Measurements from ENCODE around the gene TTC38. TPM values are rescaled to one million over a fixed set of nuclear protein-coding genes. Genes with fewer than 3 reads are reported as not detected.

TTC38 gene
- total RNA-seq, 1 experiment from 2014 or later: 26.8 TPM

DNA sequence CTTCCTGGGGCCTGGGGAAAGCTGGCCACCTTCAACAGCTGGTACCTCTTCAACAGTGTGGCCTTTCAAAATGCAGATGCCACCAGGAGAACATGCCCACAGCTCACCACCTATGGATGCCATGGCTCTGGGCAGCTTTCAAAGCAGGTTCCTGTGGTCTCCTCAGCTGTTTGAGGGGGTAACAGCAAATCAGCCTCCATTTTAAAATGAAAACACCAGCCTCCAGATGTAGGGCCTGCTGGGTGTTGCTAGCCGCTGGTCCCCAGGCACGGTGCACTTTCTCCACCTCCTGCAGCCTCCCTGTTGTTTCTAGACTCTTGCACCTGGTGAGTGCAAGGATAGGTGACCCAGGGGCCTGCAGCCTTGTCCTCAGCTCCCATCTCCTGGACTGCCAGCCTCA is 27.7 kb upstream of the TTC38 start:
- H4K20me1 ChIP-seq (ENCODE audit: low read length): no peaks in the 10 kb centered on the region
- ATAC-seq (no peak), DNase-seq (no peak)
- no TSS peak for BruUV-seq (replicated peaks)
- H3K79me2 ChIP-seq (ENCODE audit: low read length): no peaks in the 10 kb centered on the region
- H3K4me3 ChIP-seq (ENCODE audit: low read length): no peak overlapping the region
- no peak overlapping the region for H3K4me2 ChIP-seq (ENCODE audit: low read length)
- H3K27me3 ChIP-seq (ENCODE audit: low read length): no peaks in the 10 kb centered on the region
- no peaks in the 10 kb centered on the region for H3K4me1 ChIP-seq (ENCODE audit: insufficient read depth, low read length)
- no peak overlapping the region for H3K27ac ChIP-seq (ENCODE audit: low read length)
- H3K36me3 ChIP-seq (ENCODE audit: low read depth, low read length): no peaks in the 10 kb centered on the region
- no peaks in the 10 kb centered on the region for H3F3A ChIP-seq (ENCODE audit: low read length, unreplicated experiment)
- no peaks in the 10 kb centered on the region for H3K9me2 ChIP-seq (replicated peaks; ENCODE audit: low read length)
- intact Hi-C loops (cut with micrococcal nuclease): no loop called here
- no peak overlapping the region for H3K9ac ChIP-seq (ENCODE audit: low read length)
- no peak overlapping the region for H2AFZ ChIP-seq (ENCODE audit: low read length)
- ChIA-PET CTCF (no interaction called here), POLR2A (ENCODE audit: unreplicated experiment) (no interaction called here)
- no peaks in the 10 kb centered on the region for H3K9me3 ChIP-seq (ENCODE audit: low read length)
- no peak for TF ChIP-seq EZH2 (IDR thresholded peaks at IDR 0.05; ENCODE audit: low read length, unreplicated experiment)
- TF ChIP-seq, protein P1, sequence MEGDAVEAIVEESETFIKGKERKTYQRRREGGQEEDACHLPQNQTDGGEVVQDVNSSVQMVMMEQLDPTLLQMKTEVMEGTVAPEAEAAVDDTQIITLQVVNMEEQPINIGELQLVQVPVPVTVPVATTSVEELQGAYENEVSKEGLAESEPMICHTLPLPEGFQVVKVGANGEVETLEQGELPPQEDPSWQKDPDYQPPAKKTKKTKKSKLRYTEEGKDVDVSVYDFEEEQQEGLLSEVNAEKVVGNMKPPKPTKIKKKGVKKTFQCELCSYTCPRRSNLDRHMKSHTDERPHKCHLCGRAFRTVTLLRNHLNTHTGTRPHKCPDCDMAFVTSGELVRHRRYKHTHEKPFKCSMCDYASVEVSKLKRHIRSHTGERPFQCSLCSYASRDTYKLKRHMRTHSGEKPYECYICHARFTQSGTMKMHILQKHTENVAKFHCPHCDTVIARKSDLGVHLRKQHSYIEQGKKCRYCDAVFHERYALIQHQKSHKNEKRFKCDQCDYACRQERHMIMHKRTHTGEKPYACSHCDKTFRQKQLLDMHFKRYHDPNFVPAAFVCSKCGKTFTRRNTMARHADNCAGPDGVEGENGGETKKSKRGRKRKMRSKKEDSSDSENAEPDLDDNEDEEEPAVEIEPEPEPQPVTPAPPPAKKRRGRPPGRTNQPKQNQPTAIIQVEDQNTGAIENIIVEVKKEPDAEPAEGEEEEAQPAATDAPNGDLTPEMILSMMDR (conservative IDR thresholded peaks at IDR 0.05; ENCODE audit: low read depth, low read length): no peak
- TF ChIP-seq EZH2phosphoT487 (IDR thresholded peaks at IDR 0.05; ENCODE audit: borderline replicate concordance, low read length): no peak

DNA sequence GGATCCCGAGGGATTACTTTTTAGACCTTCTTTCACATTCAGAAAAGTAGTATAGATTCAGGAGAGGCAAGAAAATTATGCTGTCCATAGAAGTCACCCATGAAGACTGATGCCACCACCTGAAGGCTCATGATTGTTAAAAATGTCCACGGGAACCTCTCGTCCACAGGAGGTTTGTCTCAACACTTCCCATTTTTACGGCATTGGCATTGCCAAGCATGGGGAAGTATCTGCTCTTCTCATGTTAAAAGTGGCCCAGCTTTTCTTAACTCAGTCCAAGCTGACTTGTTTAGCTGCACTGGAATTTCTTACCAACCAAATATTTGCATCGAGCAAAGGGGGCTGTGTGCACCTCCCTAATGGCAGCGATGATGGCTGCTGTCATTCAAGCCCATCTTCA is 27.3 kb upstream of the TTC38 start:
- no peak overlapping the region for H3K27ac ChIP-seq (ENCODE audit: low read length)
- POLR2A ChIA-PET (ENCODE audit: unreplicated experiment): no interaction called here

DNA sequence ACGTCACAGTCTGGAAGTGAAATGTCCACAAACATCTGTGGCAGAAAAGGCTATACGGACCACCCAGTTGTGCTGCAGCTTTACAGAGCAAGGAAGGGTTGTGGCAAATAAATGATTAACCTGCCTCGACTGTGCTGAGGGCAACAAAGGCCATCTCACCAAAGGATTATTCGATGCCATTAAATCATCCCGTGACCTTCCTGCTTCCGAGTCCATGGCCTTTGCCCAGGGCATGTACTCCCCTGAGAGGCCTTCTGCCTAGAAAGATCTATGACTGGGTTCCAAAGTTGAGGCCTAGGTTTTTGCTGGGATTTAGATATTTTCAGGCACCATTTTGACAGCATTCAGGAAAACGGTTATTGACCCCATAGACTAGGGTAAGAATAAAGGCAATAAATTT is 26.9 kb upstream of the TTC38 start:
- Histone ChIP-seq H3K79me2 (ENCODE audit: low read length) (no peaks in the 10 kb centered on the region), H3K4me2 (ENCODE audit: low read length) (no peak overlapping the region), H3K9ac (ENCODE audit: low read length) (no peak overlapping the region), H3K9me3 (ENCODE audit: low read length) (no peaks in the 10 kb centered on the region), H3K4me3 (ENCODE audit: low read length) (no peak overlapping the region), H3K36me3 (ENCODE audit: low read depth, low read length) (no peaks in the 10 kb centered on the region), H3K4me1 (ENCODE audit: insufficient read depth, low read length) (no peaks in the 10 kb centered on the region), H3K9me2 (replicated peaks; ENCODE audit: low read length) (no peaks in the 10 kb centered on the region), H3F3A (ENCODE audit: low read length, unreplicated experiment) (no peaks in the 10 kb centered on the region), H2AFZ (ENCODE audit: low read length) (no peak overlapping the region), H4K20me1 (ENCODE audit: low read length) (no peaks in the 10 kb centered on the region), H3K27me3 (ENCODE audit: low read length) (no peaks in the 10 kb centered on the region), H3K27ac (ENCODE audit: low read length) (no peak overlapping the region)
- ChIA-PET CTCF (no interaction called here), POLR2A (ENCODE audit: unreplicated experiment) (no interaction called here)
- intact Hi-C loops (cut with micrococcal nuclease): no loop called here
- ATAC-seq (no peak), DNase-seq (no peak)
- no peak for TF ChIP-seq EZH2phosphoT487 (IDR thresholded peaks at IDR 0.05; ENCODE audit: borderline replicate concordance, low read length)
- TF ChIP-seq EZH2 (IDR thresholded peaks at IDR 0.05; ENCODE audit: low read length, unreplicated experiment): no peak
- TF ChIP-seq, protein P1 (conservative IDR thresholded peaks at IDR 0.05; ENCODE audit: low read depth, low read length): no peak
- BruUV-seq (replicated peaks): no TSS peak

More for the DNA sequence above, 27.3 kb upstream of the TTC38 start:
- Histone ChIP-seq H3K4me2 (ENCODE audit: low read length) (no peak overlapping the region), H3F3A (ENCODE audit: low read length, unreplicated experiment) (no peaks in the 10 kb centered on the region), H3K9ac (ENCODE audit: low read length) (no peak overlapping the region), H4K20me1 (ENCODE audit: low read length) (no peaks in the 10 kb centered on the region), H2AFZ (ENCODE audit: low read length) (no peak overlapping the region), H3K36me3 (ENCODE audit: low read depth, low read length) (no peaks in the 10 kb centered on the region), H3K79me2 (ENCODE audit: low read length) (no peaks in the 10 kb centered on the region), H3K9me3 (ENCODE audit: low read length) (no peaks in the 10 kb centered on the region), H3K9me2 (replicated peaks; ENCODE audit: low read length) (no peaks in the 10 kb centered on the region), H3K4me3 (ENCODE audit: low read length) (no peak overlapping the region), H3K4me1 (ENCODE audit: insufficient read depth, low read length) (no peaks in the 10 kb centered on the region), H3K27me3 (ENCODE audit: low read length) (no peaks in the 10 kb centered on the region)
- TF ChIP-seq EZH2 (IDR thresholded peaks at IDR 0.05; ENCODE audit: low read length, unreplicated experiment) (no peak), EZH2phosphoT487 (IDR thresholded peaks at IDR 0.05; ENCODE audit: borderline replicate concordance, low read length) (no peak)
- TF ChIP-seq, protein P1 (conservative IDR thresholded peaks at IDR 0.05; ENCODE audit: low read depth, low read length): no peak
- CTCF ChIA-PET: no interaction called here
- ATAC-seq (no peak), DNase-seq (no peak)
- no TSS peak for BruUV-seq (replicated peaks)
- intact Hi-C loops (cut with micrococcal nuclease): no loop called here

Data from PC-3 (cell line).